GF-D8 (cell line): ENCODE measurements around the gene RALGAPB.

Experiments
- DNase-seq: peaks from one replicate; lab custom pipeline; 2025; lab: John Stamatoyannopoulos, UW

Gene RALGAPB

GRCh38 chr20:38548356-38549083 lies 75.9 kb downstream of the RALGAPB start:
- DNase-seq: no peak

- DNase-seq: no peak
Observed at GRCh38 chr20:38550274-38550673, 77.6 kb downstream of the RALGAPB start.

- DNase-seq: no peak
Observed at GRCh38 chr20:38551056-38551626, 78.5 kb downstream of the RALGAPB start.

- no peak for DNase-seq
Observed at GRCh38 chr20:38554986-38555385, 82.3 kb downstream of the RALGAPB start.

- no peak for DNase-seq
Observed at GRCh38 chr20:38555395-38555794, 82.8 kb downstream of the RALGAPB start.

GRCh38 chr20:38557174-38557573 lies 84.5 kb downstream of the RALGAPB start:
- DNase-seq: no peak

GRCh38 chr20:38558596-38559360 lies 86.1 kb downstream of the RALGAPB start:
- DNase-seq: no peak

GRCh38 chr20:38559764-38560163 lies 87.1 kb downstream of the RALGAPB start:
- DNase-seq: no peak

GRCh38 chr20:38563802-38564431 lies 91.3 kb downstream of the RALGAPB start:
- DNase-seq: no peak

GRCh38 chr20:38564680-38565079 lies 92.0 kb downstream of the RALGAPB start:
- no peak for DNase-seq

- DNase-seq: no peak
Observed at GRCh38 chr20:38566036-38566598, 93.5 kb downstream of the RALGAPB start.

GRCh38 chr20:38569747-38570525 lies 97.3 kb downstream of the RALGAPB start:
- DNase-seq: no peak

GRCh38 chr20:38573413-38573812 lies 100.8 kb downstream of the RALGAPB start:
- no peak for DNase-seq

GRCh38 chr20:38579219-38579910 lies 106.7 kb downstream of the RALGAPB start:
- DNase-seq: no peak

GRCh38 chr20:38579921-38580320 lies 107.3 kb downstream of the RALGAPB start:
- DNase-seq: no peak

- no peak for DNase-seq
Observed at GRCh38 chr20:38581013-38581412, 108.4 kb downstream of the RALGAPB start, which contains the start of gene ADIG. TSS of gene ADIG (plus strand) at chr20:38581197. CDS start at chr20:38581251, 54 bp downstream.

GRCh38 chr20:38581830-38582358 lies 109.3 kb downstream of the RALGAPB start:
- DNase-seq: no peak

- DNase-seq: no peak
Observed at GRCh38 chr20:38583306-38583705, 110.7 kb downstream of the RALGAPB start.

GRCh38 chr20:38584099-38584763 lies 111.6 kb downstream of the RALGAPB start:
- no peak for DNase-seq
